SK-N-SH (cell line): Measurements from ENCODE around the gene C1QL1.

Experiments
- CHD2 ChIP-seq: fragments of 150-350 bp; IDR thresholded peaks from 2 replicates; pipeline ENCODE4 v1.6.1; 2018; ENCODE audit warnings: low read length; ENCODE audit not compliant: partially characterized antibody
- ELF1 ChIP-seq: IDR thresholded peaks from 2 replicates; pipeline ENCODE4 v1.4.0; 2012
- EP300 ChIP-seq, 2 experiments: IDR thresholded peaks; 2 replicates each; pipeline versions ENCODE4 v1.4.0 to v1.6.1; 2012; ENCODE audit warnings: borderline replicate concordance in 1 of 2, low read depth in 1 of 2, low read length in 1 of 2
- FOXM1 ChIP-seq: IDR thresholded peaks from 2 replicates; pipeline ENCODE4 v1.4.0; 2012; ENCODE audit warnings: low read depth, mild to moderate bottlenecking
- GABPA ChIP-seq: IDR thresholded peaks from 2 replicates; pipeline ENCODE4 v1.4.0; 2012; ENCODE audit warnings: low read depth, mild to moderate bottlenecking
- MXI1 ChIP-seq: IDR thresholded peaks from 2 replicates; pipeline ENCODE4 v1.6.1; 2012; ENCODE audit warnings: mild to moderate bottlenecking, low read depth, low read length, improper control_type of control experiment
- POLR2AphosphoS5 ChIP-seq: IDR thresholded peaks from 2 replicates; pipeline ENCODE4 v1.6.1; 2012; ENCODE audit warnings: low read depth, low read length
- RAD21 ChIP-seq: IDR thresholded peaks from 2 replicates; pipeline ENCODE4 v1.6.1; 2012; ENCODE audit warnings: mild to moderate bottlenecking, low read length
- RXRA ChIP-seq: IDR thresholded peaks from 2 replicates; pipeline ENCODE4 v1.4.0; 2012; ENCODE audit warnings: low read depth, mild to moderate bottlenecking, borderline replicate concordance
- SIN3A ChIP-seq: IDR thresholded peaks from 2 replicates; pipeline ENCODE4 v1.6.1; 2012; ENCODE audit warnings: low read depth, mild to moderate bottlenecking, low read length, moderate library complexity, borderline replicate concordance
- TAF1 ChIP-seq: IDR thresholded peaks from 2 replicates; pipeline ENCODE4 v1.6.1; 2012; ENCODE audit warnings: low read depth, mild to moderate bottlenecking, low read length, moderate library complexity, borderline replicate concordance
- TCF12 ChIP-seq: IDR thresholded peaks from 2 replicates; pipeline ENCODE4 v1.4.0; 2012
- TEAD4 ChIP-seq: IDR thresholded peaks from 2 replicates; pipeline ENCODE4 v1.4.0; 2012; ENCODE audit warnings: mild to moderate bottlenecking, borderline replicate concordance; ENCODE audit not compliant: insufficient read depth
- TF ChIP-seq, protein P1 (sequence below): fragments of 200-600 bp; sonication (generic); IDR thresholded peaks from 2 replicates; pipeline ENCODE4 v1.6.1; 2017; ENCODE audit warnings: antibody characterized with exemption, mild to moderate bottlenecking, moderate library complexity

DNA sequence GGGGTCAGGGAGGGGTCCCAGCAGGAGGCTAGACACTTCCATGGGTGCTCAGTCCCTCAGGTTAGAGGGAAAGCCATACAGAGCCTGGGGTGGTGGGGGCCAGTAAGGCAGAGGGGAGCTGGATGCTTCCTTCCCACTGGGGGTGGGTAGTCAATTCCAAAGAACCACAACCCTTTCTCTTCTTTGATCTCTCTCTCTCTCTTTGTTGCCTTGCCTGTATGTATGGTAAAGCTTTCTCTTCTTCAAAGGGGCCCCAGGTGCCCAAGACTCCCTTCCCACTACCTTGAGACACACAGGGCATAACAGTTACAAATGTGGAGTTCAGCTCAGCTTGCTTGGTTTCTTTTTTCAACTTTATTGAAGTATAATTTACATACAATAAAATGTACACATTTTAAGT is 30.5 kb upstream of the C1QL1 start:
- TF ChIP-seq GABPA = no peak
- TF ChIP-seq, protein P1, sequence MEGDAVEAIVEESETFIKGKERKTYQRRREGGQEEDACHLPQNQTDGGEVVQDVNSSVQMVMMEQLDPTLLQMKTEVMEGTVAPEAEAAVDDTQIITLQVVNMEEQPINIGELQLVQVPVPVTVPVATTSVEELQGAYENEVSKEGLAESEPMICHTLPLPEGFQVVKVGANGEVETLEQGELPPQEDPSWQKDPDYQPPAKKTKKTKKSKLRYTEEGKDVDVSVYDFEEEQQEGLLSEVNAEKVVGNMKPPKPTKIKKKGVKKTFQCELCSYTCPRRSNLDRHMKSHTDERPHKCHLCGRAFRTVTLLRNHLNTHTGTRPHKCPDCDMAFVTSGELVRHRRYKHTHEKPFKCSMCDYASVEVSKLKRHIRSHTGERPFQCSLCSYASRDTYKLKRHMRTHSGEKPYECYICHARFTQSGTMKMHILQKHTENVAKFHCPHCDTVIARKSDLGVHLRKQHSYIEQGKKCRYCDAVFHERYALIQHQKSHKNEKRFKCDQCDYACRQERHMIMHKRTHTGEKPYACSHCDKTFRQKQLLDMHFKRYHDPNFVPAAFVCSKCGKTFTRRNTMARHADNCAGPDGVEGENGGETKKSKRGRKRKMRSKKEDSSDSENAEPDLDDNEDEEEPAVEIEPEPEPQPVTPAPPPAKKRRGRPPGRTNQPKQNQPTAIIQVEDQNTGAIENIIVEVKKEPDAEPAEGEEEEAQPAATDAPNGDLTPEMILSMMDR = no peak
- TF ChIP-seq TCF12 = no peak
- TF ChIP-seq SIN3A = no peak
- no peak for TF ChIP-seq TEAD4
- no peak for TF ChIP-seq EP300 (IDR thresholded peaks at IDR 0.05; ENCODE audit: borderline replicate concordance in 1 of 2, low read depth in 1 of 2, low read length in 1 of 2)
- TF ChIP-seq FOXM1 = no peak
- TF ChIP-seq RXRA = no peak
- no peak for TF ChIP-seq TAF1
- no peak for TF ChIP-seq POLR2AphosphoS5
- no peak for TF ChIP-seq RAD21
- TF ChIP-seq ELF1 = no peak
- no peak for TF ChIP-seq MXI1
- no peak for TF ChIP-seq CHD2
